Fibroblast of mammary gland (primary cell): ENCODE measurements around the gene OR5T1.

ENCODE experiments used
- DNase-seq: peaks from one replicate; pipeline ENCODE4 v3.0.0-alpha.2; 2010; ENCODE audit warnings: low read depth
- H3K4me3 ChIP-seq: 2 replicates; pipeline ENCODE4 v1.5.1; 2011; ENCODE audit warnings: low read depth, mild to moderate bottlenecking, low read length, moderate library complexity; ENCODE audit not compliant: control insufficient read depth
- TF ChIP-seq, protein P1 (sequence below): conservative IDR thresholded peaks from 2 replicates; pipeline ENCODE4 v1.5.1; 2011; ENCODE audit warnings: low read depth, low read length, inconsistent platforms; ENCODE audit not compliant: control insufficient read depth, insufficient read depth

OR5T1 gene

DNA sequence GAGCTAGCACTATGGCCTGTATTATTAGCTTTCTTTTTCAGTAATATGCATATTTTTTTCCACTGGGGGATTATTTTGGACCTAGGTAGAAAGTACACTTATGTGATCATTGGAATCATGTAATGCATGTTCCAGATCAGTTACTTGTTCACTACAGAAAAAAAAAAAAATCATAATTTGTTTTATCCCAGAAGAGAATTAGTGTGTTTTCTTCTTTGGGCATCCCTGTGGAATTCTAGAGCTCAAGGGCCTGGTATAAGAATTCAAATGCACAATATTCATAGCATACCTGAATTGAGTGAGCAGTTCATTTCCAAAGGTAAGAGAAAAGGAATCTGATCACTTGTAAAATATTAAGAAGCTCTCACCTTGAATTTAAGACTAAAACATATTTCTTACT, at the start of gene OR5T1:
Gene OR5T1, plus strand, starts transcription at position 301 of the 400 bp plus-strand sequence. CDS start 1,485 bp downstream, outside the sequence.
- TF ChIP-seq, protein P1, sequence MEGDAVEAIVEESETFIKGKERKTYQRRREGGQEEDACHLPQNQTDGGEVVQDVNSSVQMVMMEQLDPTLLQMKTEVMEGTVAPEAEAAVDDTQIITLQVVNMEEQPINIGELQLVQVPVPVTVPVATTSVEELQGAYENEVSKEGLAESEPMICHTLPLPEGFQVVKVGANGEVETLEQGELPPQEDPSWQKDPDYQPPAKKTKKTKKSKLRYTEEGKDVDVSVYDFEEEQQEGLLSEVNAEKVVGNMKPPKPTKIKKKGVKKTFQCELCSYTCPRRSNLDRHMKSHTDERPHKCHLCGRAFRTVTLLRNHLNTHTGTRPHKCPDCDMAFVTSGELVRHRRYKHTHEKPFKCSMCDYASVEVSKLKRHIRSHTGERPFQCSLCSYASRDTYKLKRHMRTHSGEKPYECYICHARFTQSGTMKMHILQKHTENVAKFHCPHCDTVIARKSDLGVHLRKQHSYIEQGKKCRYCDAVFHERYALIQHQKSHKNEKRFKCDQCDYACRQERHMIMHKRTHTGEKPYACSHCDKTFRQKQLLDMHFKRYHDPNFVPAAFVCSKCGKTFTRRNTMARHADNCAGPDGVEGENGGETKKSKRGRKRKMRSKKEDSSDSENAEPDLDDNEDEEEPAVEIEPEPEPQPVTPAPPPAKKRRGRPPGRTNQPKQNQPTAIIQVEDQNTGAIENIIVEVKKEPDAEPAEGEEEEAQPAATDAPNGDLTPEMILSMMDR = no peak
- DNase-seq = no peak
- H3K4me3 ChIP-seq = no peak within 1 kb of the TSS

DNA sequence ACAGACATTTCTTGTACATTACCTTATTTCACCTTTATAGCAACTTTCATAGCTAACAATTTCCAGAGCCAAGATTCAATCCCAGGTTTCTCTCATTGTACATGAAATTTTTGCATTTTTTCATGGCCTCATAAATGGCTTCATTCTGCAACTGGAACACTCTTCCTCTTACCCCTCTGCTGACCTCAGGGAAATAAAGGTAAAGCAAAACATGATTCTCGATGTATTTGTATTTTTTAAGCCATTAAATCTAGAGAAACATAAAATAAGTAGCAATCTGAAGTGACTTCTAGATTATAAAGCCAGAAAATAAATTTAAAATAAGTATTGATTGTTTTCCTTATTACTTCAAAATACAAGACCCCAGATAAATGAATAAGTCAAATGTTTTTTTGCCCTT, 39.8 kb upstream of the OR5T1 start, which contains the start of gene OR5T2:
Gene OR5T2, minus strand, starts transcription at position 101 of the 400 bp plus-strand sequence. CDS start 1,193 bp downstream, outside the sequence.
- no peak for DNase-seq
- H3K4me3 ChIP-seq = no peak within 1 kb of the TSS
- TF ChIP-seq, protein P1 = no peak

DNA sequence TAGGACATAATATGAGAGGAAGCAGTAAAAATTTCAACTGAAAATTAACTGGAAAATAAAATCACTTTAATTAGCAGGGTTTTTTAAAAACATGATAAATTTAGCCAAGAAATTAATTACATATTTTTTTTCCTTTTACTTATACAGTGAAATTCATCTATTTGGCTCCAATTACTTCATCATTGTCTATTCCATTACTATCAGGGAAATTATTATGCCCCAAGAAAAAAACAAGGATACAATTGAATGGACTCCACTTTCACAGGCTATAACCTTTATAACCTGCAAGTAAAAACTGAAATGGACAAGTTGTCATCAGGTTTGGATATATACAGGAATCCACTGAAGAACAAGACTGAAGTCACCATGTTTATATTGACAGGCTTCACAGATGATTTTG, 22.0 kb upstream of the OR5T1 start, which contains the start of gene OR5T3:
Gene OR5T3, plus strand, starts transcription at position 301 of the 400 bp plus-strand sequence. Its CDS starts 0 bp downstream, at position 301.
- H3K4me3 ChIP-seq = no peak within 1 kb of the TSS
- no peak for DNase-seq
- TF ChIP-seq, protein P1 = no peak

DNA sequence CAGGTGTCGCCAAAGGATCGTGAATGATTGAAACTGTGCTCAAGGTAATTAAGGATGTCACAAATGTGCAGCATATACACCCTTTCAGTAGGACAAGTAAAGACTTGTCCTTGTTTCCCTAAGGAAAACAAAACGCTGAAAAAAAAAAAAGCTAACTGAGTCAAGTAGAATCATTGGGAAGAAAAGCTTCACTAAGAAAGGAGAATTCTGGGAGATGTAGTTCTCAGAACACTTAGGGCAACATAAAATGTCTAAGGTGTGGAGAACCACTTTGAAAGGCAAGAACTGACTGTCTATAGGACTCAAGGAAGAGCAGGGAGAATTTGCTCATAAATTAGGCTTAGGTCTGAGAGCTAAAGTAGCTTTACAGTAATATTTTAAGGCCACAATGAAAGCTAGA, 2.9 kb upstream of the OR5T1 start:
- H3K4me3 ChIP-seq = no peak overlapping the region
- no peak for DNase-seq
- TF ChIP-seq, protein P1 = no peak

DNA sequence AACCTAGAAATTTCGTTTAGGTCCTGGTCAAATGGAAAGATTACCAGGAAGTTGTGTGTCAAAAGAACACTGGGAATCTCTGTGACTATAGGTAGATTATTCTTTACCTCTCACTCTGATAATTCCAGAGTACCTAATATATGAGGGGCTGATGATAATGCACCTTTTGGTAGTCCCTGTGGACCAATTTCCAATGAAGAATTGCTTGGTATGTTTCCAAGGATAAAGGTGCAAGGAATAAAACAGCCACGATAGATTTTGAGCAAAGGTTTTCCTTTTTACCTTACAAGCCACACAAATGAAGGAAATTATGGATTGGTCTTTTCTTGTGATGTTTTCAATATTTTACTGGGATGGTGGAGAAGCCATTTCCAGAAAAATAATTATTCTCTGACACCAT, 18.2 kb downstream of the OR5T1 start, which contains the start of gene OR8H1:
Gene OR8H1, minus strand, starts transcription at position 101 of the 400 bp plus-strand sequence. CDS start 1,192 bp downstream, outside the sequence.
- no peak within 1 kb of the TSS for H3K4me3 ChIP-seq
- TF ChIP-seq, protein P1 = no peak
- no peak for DNase-seq

DNA sequence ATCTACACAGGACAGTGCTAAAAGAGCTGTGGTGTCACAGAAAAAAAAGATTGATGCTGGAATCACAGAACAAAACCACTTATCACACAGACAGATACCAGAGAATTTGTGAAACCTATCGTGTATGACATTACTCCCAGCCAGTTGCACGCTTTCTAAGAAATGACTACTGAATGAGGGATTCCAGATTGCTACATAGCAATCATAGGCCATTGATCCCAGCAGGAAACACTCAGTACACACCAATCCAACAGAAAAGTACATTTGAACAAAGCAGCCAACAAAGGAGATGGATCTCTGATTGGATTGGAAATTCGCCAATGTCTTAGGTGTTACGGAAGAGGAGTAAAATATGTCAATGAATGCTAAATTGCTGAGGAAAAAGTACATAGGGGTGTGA, 22.9 kb downstream of the OR5T1 start:
- no peak for DNase-seq
- no peak overlapping the region for H3K4me3 ChIP-seq
- TF ChIP-seq, protein P1 = no peak
